Karpas-422 (cell line): ENCODE measurements around the gene SOX12. TPM values are rescaled to one million over a fixed set of nuclear protein-coding genes. Genes with fewer than 3 reads are reported as not detected.
A peak's percentile ranks its signal among the peaks of the same experiment; 100 is the strongest.

Source experiments
- DNase-seq: peaks from one replicate; pipeline ENCODE4 v3.0.0-alpha.2; 2015
- H2AFZ ChIP-seq: fragments of 200-600 bp; sonication (generic); 2 replicates; pipeline ENCODE4 v1.6.1; 2014; ENCODE audit warnings: antibody characterized with exemption, low read length, mixed read lengths
- H3K27ac ChIP-seq: fragments of 200-600 bp; sonication (generic); 2 replicates; pipeline ENCODE4 v1.5.1; 2014; ENCODE audit warnings: mild to moderate bottlenecking, low read length, moderate library complexity
- H3K27me3 ChIP-seq: fragments of 200-600 bp; sonication (generic); 2 replicates; pipeline ENCODE4 v1.6.1; 2014; ENCODE audit warnings: low read length, mixed read lengths
- H3K36me3 ChIP-seq: fragments of 200-600 bp; sonication (generic); 2 replicates; pipeline ENCODE4 v1.6.1; 2014; ENCODE audit warnings: low read length, mixed read lengths; ENCODE audit not compliant: insufficient read depth
- H3K4me1 ChIP-seq: fragments of 200-600 bp; sonication (generic); 2 replicates; pipeline ENCODE4 v1.6.1; 2014; ENCODE audit warnings: mild to moderate bottlenecking, low read length, mixed read lengths
- H3K4me2 ChIP-seq: fragments of 200-600 bp; sonication (generic); 2 replicates; pipeline ENCODE4 v1.6.1; 2014; ENCODE audit warnings: low read length, low read depth, mild to moderate bottlenecking; ENCODE audit not compliant: poor library complexity, severe bottlenecking
- H3K4me3 ChIP-seq: fragments of 200-600 bp; sonication (generic); 2 replicates; pipeline ENCODE4 v1.5.1; 2014; ENCODE audit warnings: mild to moderate bottlenecking, antibody characterized with exemption, low read length, mixed read lengths
- H3K79me2 ChIP-seq: fragments of 200-600 bp; sonication (generic); 2 replicates; pipeline ENCODE4 v1.6.1; 2014; ENCODE audit warnings: mild to moderate bottlenecking, low read length, mixed read lengths
- H3K9ac ChIP-seq: fragments of 200-600 bp; sonication (generic); 2 replicates; pipeline ENCODE4 v1.6.0; 2014; ENCODE audit warnings: low read length
- H3K9me2 ChIP-seq: fragments of 200-600 bp; sonication (generic), shearing (Covaris generic); replicated peaks from 2 replicates; pipeline ENCODE4 v1.6.0; 2014; ENCODE audit warnings: mild to moderate bottlenecking, low read length, moderate library complexity; ENCODE audit not compliant: insufficient read depth
- H3K9me3 ChIP-seq: fragments of 300-700, 200-600 bp; sonication (generic); 2 replicates; pipeline ENCODE4 v1.6.1; 2014; ENCODE audit warnings: low read length, mixed read lengths
- H4K20me1 ChIP-seq: fragments of 200-600 bp; sonication (generic); 2 replicates; pipeline ENCODE4 v1.6.1; 2014; ENCODE audit warnings: mild to moderate bottlenecking, antibody characterized with exemption, low read length, low read depth; ENCODE audit not compliant: insufficient read depth
- total RNA-seq: library from RNA; depleted of rRNA; stranded (reverse); fragments of >200 nt; shearing (Covaris generic); gene quantifications from 2 replicates; pipeline ENCODE4 v1.2.3, GENCODE V29; 2014; ENCODE audit warnings: low replicate concordance

The SOX12 gene
- total RNA-seq, 1 experiment from 2014 or later, result 8.3 TPM

DNA sequence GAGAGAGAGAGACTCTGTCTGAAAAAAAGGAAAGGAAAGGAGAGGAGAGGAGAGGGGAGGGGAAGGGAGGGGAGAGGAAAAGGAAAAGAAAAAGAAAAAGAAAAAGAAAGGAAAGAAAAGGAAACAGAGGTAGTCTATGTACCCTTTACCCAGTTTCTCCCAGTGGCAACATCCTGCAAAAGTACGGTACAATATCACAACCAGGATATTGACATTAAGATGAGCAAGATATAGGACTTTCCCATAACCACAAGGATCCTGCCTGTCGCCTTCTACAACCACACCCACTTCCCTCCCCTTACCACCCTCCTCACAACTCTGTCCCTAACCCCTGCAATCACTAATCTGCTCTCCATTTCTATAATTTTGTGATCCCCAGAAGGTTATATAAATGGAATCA lies 38.8 kb upstream of the SOX12 start:
- no peaks in the 10 kb centered on the region for H3K79me2 ChIP-seq
- no peak overlapping the region for H3K4me2 ChIP-seq
- no peak overlapping the region for H3K9ac ChIP-seq
- no peaks in the 10 kb centered on the region for H3K9me3 ChIP-seq
- no peak for DNase-seq
- peaks cover 18% of the 10 kb centered on the region for H3K4me1 ChIP-seq
- H3K4me3 ChIP-seq, result no peak overlapping the region
- no peak overlapping the region for H2AFZ ChIP-seq
- no peaks in the 10 kb centered on the region for H4K20me1 ChIP-seq
- no peaks in the 10 kb centered on the region for H3K9me2 ChIP-seq
- no peak overlapping the region for H3K27ac ChIP-seq
- H3K36me3 ChIP-seq, result no peaks in the 10 kb centered on the region
- no peaks in the 10 kb centered on the region for H3K27me3 ChIP-seq

DNA sequence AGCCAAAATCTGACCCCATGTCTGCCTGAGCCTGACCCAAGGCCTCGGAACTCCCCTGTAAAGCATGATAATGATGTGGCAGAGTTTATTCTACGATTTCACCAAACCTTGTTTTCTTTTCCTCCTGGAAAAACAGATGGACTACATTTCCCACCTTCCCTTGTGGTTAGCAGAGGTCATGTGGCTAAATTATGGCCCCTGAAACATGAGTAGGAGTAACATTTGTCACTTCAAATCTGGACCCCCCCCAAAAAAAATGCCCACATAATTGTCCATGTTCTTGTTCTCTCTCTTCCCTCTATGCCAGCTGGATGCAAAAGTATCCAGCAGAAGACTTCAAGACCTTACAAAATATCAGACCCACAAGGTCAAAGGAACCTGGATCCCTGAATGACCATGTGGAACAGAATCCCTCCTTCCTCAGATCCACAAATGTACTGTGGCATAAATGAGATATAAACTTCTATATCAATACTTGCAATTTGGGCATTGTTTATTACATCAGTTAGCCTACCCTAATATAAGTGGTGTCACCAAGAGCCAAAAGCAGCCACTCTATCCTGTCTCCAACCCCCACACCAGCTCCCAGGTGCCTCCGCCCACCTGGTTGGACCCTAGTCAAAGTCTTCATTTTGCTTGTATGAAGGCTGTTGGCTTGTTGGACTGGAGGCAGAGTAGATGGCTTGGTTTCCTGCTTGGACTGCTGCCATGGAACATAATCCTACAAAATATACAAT lies 36.2 kb upstream of the SOX12 start:
- Histone ChIP-seq H3K27me3 (no peaks in the 10 kb centered on the region), H2AFZ (no peak overlapping the region), H3K27ac (no peak overlapping the region), H3K4me2 (peak overlapping the region; percentile 94), H4K20me1 (no peaks in the 10 kb centered on the region), H3K4me1 (peaks cover 19% of the 10 kb centered on the region), H3K9ac (no peak overlapping the region), H3K9me3 (no peaks in the 10 kb centered on the region), H3K79me2 (no peaks in the 10 kb centered on the region), H3K4me3 (peak overlapping the region; percentile 78; the same call in 1 of the 2 replicates), H3K36me3 (no peaks in the 10 kb centered on the region), H3K9me2 (no peaks in the 10 kb centered on the region)
- DNase-seq, result no peak

DNA sequence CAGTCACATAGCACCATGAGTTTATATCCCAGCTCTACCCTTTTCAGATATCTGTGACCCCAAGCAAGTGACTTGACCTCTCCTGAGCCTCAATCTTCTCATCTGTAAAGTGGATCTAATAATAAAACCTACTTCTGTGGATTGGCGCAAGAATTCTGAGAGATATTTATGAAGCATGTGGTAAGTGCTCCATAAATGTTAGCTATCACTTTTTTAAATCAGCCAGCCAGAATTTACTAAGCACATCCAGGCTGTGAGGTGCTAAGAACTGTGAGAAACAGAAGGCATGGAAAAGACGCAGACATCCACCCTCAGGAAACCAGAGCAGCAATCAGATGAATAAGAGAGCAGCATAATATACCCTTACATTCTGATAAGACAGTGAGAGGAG lies 35.7 kb upstream of the SOX12 start:
- Histone ChIP-seq H3K36me3 (no peaks in the 10 kb centered on the region), H3K27ac (no peak overlapping the region), H3K4me3 (peak overlapping the region; percentile 78), H3K79me2 (no peaks in the 10 kb centered on the region), H3K4me2 (peak overlapping the region; percentile 94), H3K4me1 (peaks cover 19% of the 10 kb centered on the region), H3K9ac (peak overlapping the region; percentile 75), H2AFZ (peak overlapping the region; percentile 89), H3K27me3 (no peaks in the 10 kb centered on the region), H4K20me1 (no peaks in the 10 kb centered on the region), H3K9me2 (no peaks in the 10 kb centered on the region), H3K9me3 (no peaks in the 10 kb centered on the region)
- DNase-seq, result no peak

DNA sequence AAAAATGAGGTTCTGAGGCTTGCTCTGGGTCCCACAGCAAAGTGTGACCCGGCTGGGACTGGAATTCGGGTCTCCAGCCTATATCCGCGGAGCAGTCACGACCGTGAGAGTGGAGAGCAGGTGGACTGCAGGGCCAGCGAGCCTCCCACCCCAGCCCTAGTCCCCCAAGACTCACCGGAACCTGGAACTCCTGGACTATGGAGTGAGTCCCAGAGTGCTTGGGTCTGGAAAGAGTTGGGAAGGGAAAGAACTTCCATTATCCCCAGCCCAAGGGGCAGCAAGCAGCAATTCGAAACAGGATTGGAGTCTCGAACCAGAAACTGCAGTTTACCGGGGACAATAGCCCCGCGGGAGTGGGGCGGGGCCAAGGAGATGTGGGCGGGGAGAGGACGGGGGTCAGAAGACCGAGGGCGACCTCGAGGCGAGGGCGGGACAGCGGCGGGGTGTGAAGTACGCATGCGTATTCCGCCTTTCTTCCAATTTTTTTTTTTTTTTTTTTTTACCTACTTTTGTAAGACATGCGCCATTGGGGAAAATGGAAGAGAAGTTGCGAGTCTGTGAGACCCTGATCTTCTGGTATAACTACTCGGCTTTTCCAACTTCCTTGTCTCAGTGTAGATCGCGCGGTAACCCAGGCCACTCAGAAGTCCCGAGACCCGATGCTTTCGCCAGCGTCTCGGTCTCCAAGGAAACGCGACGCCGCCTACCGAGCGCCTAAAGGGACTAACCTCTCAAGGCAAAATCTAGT lies 35.1 kb upstream of the SOX12 start, which contains the start of gene C20orf96:
C20orf96 (minus strand) TSS at position 667 of the 748 bp plus-strand sequence; CDS start at position 527, 140 bp downstream.
- Histone ChIP-seq H3K79me2 (no peaks in the 10 kb centered on the region), H3K9me2 (no peaks in the 10 kb centered on the region), H3K9me3 (no peaks in the 10 kb centered on the region), H3K36me3 (no peaks in the 10 kb centered on the region), H2AFZ (peak within 1 kb of the TSS; percentile 89), H3K4me2 (peak within 1 kb of the TSS; percentile 94), H3K27me3 (no peaks in the 10 kb centered on the region), H3K4me1 (peaks cover 19% of the 10 kb centered on the region), H3K27ac (no peak within 1 kb of the TSS), H3K4me3 (peak within 1 kb of the TSS; percentile 78), H4K20me1 (no peaks in the 10 kb centered on the region), H3K9ac (peak within 1 kb of the TSS; percentile 75)
- peak; percentile 95 for DNase-seq

DNA sequence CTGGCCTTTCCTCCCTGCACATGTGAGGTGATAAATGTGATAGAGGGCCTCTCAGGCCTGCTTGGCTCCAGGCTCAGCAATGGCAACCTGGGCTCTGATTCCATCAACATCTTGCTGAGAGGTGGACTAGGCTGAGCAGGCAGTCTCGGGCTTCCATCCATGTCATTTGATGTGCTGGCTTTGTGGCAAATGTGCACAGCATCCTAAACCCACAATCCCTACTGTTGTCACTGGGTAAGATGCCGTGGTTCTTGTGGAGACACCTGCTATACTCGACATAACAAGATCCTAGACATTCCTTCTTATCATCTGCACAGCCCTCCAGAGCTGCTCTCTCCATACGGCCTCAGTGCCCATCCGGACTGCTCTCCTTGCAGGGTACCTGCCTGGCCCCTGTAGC lies 30.8 kb upstream of the SOX12 start:
- Histone ChIP-seq H3K4me2 (no peak overlapping the region), H3K27ac (no peak overlapping the region), H3K9me2 (no peaks in the 10 kb centered on the region), H3K9ac (no peak overlapping the region), H3K36me3 (peaks cover 6% of the 10 kb centered on the region), H4K20me1 (peaks cover 15% of the 10 kb centered on the region), H3K79me2 (peaks cover 18% of the 10 kb centered on the region), H3K4me3 (no peak overlapping the region), H3K4me1 (peaks cover 35% of the 10 kb centered on the region), H3K9me3 (no peaks in the 10 kb centered on the region), H2AFZ (no peak overlapping the region), H3K27me3 (no peaks in the 10 kb centered on the region)
- no peak for DNase-seq

DNA sequence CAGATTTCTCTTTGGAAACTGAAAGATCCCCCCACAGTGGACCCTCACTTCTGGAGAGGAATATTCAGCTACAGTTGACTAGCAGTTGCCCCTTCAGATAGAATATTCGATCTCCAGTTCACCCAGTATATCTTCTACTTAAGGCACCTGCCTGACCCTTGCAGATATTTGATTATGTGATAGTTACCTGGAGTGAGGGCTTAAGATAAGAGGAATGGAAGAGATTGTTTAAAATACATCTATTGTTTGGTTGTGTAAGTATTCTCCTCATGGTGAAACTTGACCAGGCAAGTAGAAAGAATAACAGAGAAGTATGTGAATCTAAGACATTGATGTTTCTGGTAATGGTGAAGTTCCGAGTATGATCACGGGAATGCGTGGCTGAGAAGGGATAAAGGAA lies 29.5 kb upstream of the SOX12 start:
- peaks cover 33% of the 10 kb centered on the region for H3K4me1 ChIP-seq
- no peaks in the 10 kb centered on the region for H3K27me3 ChIP-seq
- no peaks in the 10 kb centered on the region for H3K9me2 ChIP-seq
- peaks cover 24% of the 10 kb centered on the region for H4K20me1 ChIP-seq
- H3K9ac ChIP-seq, result no peak overlapping the region
- no peaks in the 10 kb centered on the region for H3K9me3 ChIP-seq
- no peak overlapping the region for H3K4me2 ChIP-seq
- no peak for DNase-seq
- H3K27ac ChIP-seq, result no peak overlapping the region
- peaks cover 21% of the 10 kb centered on the region for H3K79me2 ChIP-seq
- peaks cover 13% of the 10 kb centered on the region for H3K36me3 ChIP-seq
- H2AFZ ChIP-seq, result no peak overlapping the region
- no peak overlapping the region for H3K4me3 ChIP-seq

DNA sequence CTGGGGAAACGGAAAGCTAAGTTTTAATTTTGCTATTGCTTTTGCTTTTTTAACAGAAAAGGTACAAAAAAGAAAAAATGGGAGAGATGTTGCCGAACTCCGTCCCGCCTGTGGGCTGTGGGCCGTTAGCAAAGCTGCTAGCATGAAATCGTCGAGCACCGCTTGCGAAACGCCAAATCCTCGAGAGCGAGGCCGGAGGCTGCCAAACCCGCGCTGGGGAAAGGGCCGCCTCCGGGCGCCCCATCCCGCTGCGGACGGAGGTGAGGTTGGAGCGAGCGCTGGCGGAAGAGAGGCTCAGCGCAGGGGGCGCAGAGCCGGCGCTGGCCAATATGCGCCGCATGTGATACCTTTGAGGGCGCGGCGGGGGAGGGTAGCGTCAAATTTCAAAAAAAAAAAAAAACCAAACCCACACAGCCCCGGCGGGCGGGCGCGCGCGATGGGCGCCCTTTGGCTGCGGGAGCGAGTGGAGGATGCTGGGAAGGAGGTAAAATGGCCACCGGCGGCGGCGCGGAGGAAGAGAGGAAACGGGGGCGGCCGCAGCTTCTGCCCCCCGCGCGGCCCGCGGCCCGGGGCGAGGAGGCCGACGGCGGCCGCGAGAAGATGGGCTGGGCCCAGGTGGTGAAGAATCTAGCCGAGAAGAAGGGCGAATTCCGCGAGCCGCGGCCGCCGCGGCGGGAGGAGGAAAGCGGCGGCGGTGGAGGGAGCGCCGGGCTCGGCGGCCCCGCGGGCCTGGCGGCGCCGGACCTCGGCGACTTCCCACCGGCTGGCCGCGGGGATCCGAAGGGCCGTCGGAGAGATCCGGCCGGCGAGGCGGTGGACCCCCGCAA lies 28.0 kb upstream of the SOX12 start, which contains the start of gene ZCCHC3:
ZCCHC3 (plus strand) TSS at position 473 of the 827 bp plus-strand sequence; CDS start at position 490, 17 bp downstream.
- Histone ChIP-seq H3K9me2 (no peaks in the 10 kb centered on the region), H3K4me1 (peaks cover 25% of the 10 kb centered on the region), H3K9ac (peak within 1 kb of the TSS; percentile 97), H3K27ac (peak within 1 kb of the TSS; percentile 67), H2AFZ (peak within 1 kb of the TSS; percentile 51), H4K20me1 (peaks cover 27% of the 10 kb centered on the region), H3K27me3 (no peaks in the 10 kb centered on the region), H3K9me3 (no peaks in the 10 kb centered on the region), H3K36me3 (peaks cover 13% of the 10 kb centered on the region), H3K79me2 (peaks cover 21% of the 10 kb centered on the region), H3K4me2 (peak within 1 kb of the TSS; percentile 85), H3K4me3 (peak within 1 kb of the TSS; percentile 89)
- peak; percentile 98 for DNase-seq
